RWPE1 (cell line): Measurements from ENCODE around the gene ZNF800.
"Not testable (repeated sequence)": the region's sequence is repeated elsewhere in the genome, so short reads cannot be mapped to it uniquely, and the experiment has no call there.

Source experiments
- CTCF ChIA-PET: fragments of 350-600 bp; sonication (Branson Sonifier 250); formaldehyde crosslinking; extraction: SDS; loops from one replicate; lab custom pipeline; 2021; lab: Yijun Ruan, JAX
- POLR2A ChIA-PET: fragments of 400-600 bp; formaldehyde crosslinking; extraction: SDS; loops from one replicate; lab custom pipeline; 2020; ENCODE audit warnings: antibody characterized with exemption; ENCODE audit not compliant: low non-redundant PET; lab: Yijun Ruan, JAX
- DNase-seq: peaks from one replicate; pipeline ENCODE4 v3.0.0; 2012; ENCODE audit warnings: low spot score
- H3K27ac ChIP-seq: fragments of 450-650 bp; 2 replicates; pipeline ENCODE4 v1.5.1; 2017
- TF ChIP-seq, protein P1 (sequence below): fragments of 450-650 bp; conservative IDR thresholded peaks from 2 replicates; pipeline ENCODE4 v1.5.1; 2017; ENCODE audit warnings: low read depth, mild to moderate bottlenecking

ZNF800 gene, protein sequence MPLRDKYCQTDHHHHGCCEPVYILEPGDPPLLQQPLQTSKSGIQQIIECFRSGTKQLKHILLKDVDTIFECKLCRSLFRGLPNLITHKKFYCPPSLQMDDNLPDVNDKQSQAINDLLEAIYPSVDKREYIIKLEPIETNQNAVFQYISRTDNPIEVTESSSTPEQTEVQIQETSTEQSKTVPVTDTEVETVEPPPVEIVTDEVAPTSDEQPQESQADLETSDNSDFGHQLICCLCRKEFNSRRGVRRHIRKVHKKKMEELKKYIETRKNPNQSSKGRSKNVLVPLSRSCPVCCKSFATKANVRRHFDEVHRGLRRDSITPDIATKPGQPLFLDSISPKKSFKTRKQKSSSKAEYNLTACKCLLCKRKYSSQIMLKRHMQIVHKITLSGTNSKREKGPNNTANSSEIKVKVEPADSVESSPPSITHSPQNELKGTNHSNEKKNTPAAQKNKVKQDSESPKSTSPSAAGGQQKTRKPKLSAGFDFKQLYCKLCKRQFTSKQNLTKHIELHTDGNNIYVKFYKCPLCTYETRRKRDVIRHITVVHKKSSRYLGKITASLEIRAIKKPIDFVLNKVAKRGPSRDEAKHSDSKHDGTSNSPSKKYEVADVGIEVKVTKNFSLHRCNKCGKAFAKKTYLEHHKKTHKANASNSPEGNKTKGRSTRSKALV

DNA sequence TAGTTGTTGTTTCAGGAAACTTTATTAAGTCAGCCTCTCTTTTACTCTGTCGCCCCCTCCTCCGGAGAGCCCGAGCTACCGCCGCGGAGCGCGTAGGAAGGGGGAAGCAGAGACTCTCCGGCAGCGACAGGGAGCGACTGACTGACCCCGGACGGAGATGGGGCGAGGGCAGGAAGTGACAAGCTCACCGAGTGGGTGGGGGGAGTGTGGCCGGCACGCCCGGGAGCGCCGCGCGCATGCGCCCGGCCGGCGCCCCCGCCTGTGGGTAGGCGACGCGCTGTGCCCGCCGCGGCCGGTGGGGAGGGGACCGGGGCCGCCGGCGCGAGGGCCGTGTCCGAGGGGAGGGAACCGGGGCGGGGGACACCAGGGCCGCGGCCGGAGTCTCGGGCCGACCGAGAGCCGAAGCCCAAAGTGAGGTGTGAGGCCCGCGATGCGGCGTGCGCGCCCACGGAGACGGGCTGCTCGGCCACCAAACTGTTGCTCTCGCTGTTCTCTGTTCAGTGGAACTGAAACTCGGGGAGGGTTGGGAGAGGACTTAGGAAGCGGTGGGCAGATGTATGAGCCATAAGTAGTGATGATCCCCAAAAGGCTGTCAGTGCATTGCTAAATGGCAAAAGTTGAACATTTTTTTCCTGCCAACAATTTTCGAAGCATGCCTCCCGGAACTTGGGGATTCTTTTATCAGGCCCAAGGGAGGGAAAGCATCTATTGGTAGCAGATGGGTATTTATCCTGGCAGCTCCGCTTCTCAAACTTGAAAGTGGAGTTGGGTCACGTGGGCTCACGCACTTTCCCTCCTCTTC is at the start of gene ZNF800:
Gene ZNF800, minus strand, starts transcription at position 143 of the 802 bp plus-strand sequence. CDS start 1,151 bp downstream, outside the sequence.
- H3K27ac ChIP-seq = peak within 1 kb of the TSS; percentile 86
- CTCF ChIA-PET = interaction anchor here (0.6 kb wide), 1 partner anchor 141 kb away, joined by 5 read pairs; no protein-coding TSS in a partner anchor
- POLR2A ChIA-PET = no interaction called here
- TF ChIP-seq, protein P1, sequence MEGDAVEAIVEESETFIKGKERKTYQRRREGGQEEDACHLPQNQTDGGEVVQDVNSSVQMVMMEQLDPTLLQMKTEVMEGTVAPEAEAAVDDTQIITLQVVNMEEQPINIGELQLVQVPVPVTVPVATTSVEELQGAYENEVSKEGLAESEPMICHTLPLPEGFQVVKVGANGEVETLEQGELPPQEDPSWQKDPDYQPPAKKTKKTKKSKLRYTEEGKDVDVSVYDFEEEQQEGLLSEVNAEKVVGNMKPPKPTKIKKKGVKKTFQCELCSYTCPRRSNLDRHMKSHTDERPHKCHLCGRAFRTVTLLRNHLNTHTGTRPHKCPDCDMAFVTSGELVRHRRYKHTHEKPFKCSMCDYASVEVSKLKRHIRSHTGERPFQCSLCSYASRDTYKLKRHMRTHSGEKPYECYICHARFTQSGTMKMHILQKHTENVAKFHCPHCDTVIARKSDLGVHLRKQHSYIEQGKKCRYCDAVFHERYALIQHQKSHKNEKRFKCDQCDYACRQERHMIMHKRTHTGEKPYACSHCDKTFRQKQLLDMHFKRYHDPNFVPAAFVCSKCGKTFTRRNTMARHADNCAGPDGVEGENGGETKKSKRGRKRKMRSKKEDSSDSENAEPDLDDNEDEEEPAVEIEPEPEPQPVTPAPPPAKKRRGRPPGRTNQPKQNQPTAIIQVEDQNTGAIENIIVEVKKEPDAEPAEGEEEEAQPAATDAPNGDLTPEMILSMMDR = no peak
- DNase-seq = peak; percentile 81

DNA sequence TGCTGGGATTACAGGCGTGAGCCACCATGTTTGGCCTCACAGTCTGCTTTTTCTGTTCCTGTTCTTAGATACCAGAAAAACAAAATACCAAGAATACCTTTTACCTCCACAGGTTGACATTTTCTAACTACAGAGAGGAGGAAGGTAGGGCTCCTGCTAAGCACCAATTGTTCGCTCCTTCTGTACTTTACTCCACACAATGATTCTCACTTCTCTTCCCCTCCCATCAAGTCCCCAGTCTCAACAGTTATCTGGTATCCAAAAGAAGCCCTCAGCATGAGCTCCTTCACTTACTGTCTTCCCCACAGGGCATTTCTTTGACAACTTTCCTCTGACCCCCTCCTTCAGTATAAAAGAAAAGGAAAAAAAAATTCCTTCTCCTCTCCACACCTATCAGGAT is 47.7 kb upstream of the ZNF800 start:
- no peak overlapping the region for H3K27ac ChIP-seq
- no peak for DNase-seq
- CTCF ChIA-PET = no interaction called here
- TF ChIP-seq, protein P1 = no peak
- POLR2A ChIA-PET = no interaction called here

DNA sequence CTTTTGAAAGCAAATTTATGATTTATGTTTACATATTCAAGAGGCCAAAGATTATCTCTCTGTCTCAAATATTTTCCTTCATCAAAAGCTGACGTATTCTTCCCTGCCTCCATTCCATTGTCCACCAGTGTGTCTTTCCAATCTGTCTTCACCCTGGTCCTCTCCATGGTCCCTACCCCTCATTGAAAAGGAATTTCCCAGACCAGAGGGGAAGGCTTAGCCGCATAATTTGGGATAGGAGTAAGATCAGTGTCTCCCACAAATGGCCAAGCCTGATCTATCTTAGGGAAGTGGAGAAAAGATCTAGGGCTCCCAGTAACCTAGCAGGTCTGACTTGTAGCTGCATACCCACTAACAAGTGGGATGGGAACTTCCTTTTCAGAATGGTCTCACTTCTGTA is 46.3 kb upstream of the ZNF800 start:
- CTCF ChIA-PET = no interaction called here
- POLR2A ChIA-PET = no interaction called here
- TF ChIP-seq, protein P1 = no peak
- no peak for DNase-seq
- no peak overlapping the region for H3K27ac ChIP-seq

DNA sequence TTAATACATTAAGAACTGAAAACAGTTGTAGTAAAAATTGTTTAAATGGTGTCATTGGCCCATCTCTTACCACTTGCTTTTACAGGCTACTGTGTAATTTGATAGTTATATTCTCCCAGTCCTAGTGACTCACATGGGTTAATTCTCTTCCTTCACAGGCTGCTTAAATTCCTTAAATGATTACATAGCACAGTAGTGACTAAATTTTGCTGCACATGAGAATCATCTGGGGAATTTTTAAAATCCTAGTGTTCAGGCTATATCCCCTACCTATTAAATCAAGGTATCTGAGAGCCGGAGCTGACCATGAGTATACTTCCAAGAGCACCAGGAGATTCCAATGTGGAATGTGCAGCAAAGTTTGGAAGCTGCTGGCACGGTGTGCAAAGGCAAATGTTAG is 45.3 kb upstream of the ZNF800 start:
- CTCF ChIA-PET = interaction anchor here (0.7 kb wide), 1 partner anchor 388 kb away, joined by 3 read pairs; no protein-coding TSS in a partner anchor
- TF ChIP-seq, protein P1 = no peak
- peak; percentile 73 for DNase-seq
- H3K27ac ChIP-seq = no peak overlapping the region
- POLR2A ChIA-PET = no interaction called here

DNA sequence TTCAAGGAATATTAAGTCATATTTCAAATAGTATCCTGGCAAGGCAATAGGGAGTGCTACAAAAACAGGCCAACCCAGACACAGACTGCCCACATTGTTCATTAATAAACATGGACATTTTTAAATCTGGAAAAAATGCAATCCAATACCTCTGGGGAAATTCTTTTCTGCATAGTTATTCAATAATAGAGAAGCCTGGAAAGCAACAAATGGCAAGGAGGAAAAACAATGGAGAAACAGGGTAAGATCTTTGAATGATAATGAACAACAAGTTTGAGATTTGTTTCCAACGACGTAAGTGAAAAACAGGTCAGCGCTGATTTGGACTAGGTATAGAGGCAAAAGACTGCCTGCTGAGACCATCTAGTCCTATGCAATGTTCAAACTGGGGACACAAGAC is 44.7 kb upstream of the ZNF800 start:
- TF ChIP-seq, protein P1 = no peak
- ChIA-PET CTCF (no interaction called here), POLR2A (no interaction called here)
- H3K27ac ChIP-seq = no peak overlapping the region
- no peak for DNase-seq

DNA sequence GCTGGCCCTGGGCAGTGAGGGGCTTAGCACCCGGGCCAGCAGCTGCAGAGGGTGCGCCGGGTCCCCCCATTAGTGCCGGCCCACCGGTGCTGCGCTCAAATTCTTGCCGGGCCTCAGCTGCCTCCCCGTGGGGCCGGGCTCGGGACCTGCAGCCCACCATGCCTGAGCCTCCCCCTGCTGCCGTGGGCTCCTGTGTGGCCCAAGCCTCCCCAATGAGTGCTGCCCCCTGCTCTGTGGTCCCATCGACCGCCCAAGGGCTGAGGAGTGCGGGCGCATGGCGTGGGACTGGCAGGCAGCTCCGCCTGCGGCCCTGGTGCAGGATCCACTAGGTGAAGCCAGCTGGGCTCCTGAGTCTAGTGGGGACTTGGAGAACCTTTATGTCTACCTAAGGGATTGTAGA is 36.8 kb upstream of the ZNF800 start:
- CTCF ChIA-PET = not testable (repeated sequence)

More for the DNA sequence above, 36.8 kb upstream of the ZNF800 start:
- DNase-seq, H3K27ac ChIP-seq, POLR2A ChIA-PET: not testable (repeated sequence)
